Karpas-422 (cell line): ENCODE measurements around the gene PIK3C2B. TPM values are rescaled to one million over a fixed set of nuclear protein-coding genes. Genes with fewer than 3 reads are reported as not detected.

Experiments
- DNase-seq: peaks from one replicate; pipeline ENCODE4 v3.0.0-alpha.2; 2015
- H2AFZ ChIP-seq: fragments of 200-600 bp; sonication (generic); 2 replicates; pipeline ENCODE4 v1.6.1; 2014; ENCODE audit warnings: antibody characterized with exemption, low read length, mixed read lengths
- H3K27ac ChIP-seq: fragments of 200-600 bp; sonication (generic); 2 replicates; pipeline ENCODE4 v1.5.1; 2014; ENCODE audit warnings: mild to moderate bottlenecking, low read length, moderate library complexity
- H3K27me3 ChIP-seq: fragments of 200-600 bp; sonication (generic); 2 replicates; pipeline ENCODE4 v1.6.1; 2014; ENCODE audit warnings: low read length, mixed read lengths
- H3K36me3 ChIP-seq: fragments of 200-600 bp; sonication (generic); 2 replicates; pipeline ENCODE4 v1.6.1; 2014; ENCODE audit warnings: low read length, mixed read lengths; ENCODE audit not compliant: insufficient read depth
- H3K4me1 ChIP-seq: fragments of 200-600 bp; sonication (generic); 2 replicates; pipeline ENCODE4 v1.6.1; 2014; ENCODE audit warnings: mild to moderate bottlenecking, low read length, mixed read lengths
- H3K4me2 ChIP-seq: fragments of 200-600 bp; sonication (generic); 2 replicates; pipeline ENCODE4 v1.6.1; 2014; ENCODE audit warnings: low read length, low read depth, mild to moderate bottlenecking; ENCODE audit not compliant: poor library complexity, severe bottlenecking
- H3K4me3 ChIP-seq: fragments of 200-600 bp; sonication (generic); 2 replicates; pipeline ENCODE4 v1.5.1; 2014; ENCODE audit warnings: mild to moderate bottlenecking, antibody characterized with exemption, low read length, mixed read lengths
- H3K79me2 ChIP-seq: fragments of 200-600 bp; sonication (generic); 2 replicates; pipeline ENCODE4 v1.6.1; 2014; ENCODE audit warnings: mild to moderate bottlenecking, low read length, mixed read lengths
- H3K9ac ChIP-seq: fragments of 200-600 bp; sonication (generic); 2 replicates; pipeline ENCODE4 v1.6.0; 2014; ENCODE audit warnings: low read length
- H3K9me2 ChIP-seq: fragments of 200-600 bp; sonication (generic), shearing (Covaris generic); replicated peaks from 2 replicates; pipeline ENCODE4 v1.6.0; 2014; ENCODE audit warnings: mild to moderate bottlenecking, low read length, moderate library complexity; ENCODE audit not compliant: insufficient read depth
- H3K9me3 ChIP-seq: fragments of 300-700, 200-600 bp; sonication (generic); 2 replicates; pipeline ENCODE4 v1.6.1; 2014; ENCODE audit warnings: low read length, mixed read lengths
- H4K20me1 ChIP-seq: fragments of 200-600 bp; sonication (generic); 2 replicates; pipeline ENCODE4 v1.6.1; 2014; ENCODE audit warnings: mild to moderate bottlenecking, antibody characterized with exemption, low read length, low read depth; ENCODE audit not compliant: insufficient read depth
- total RNA-seq: library from RNA; depleted of rRNA; stranded (reverse); fragments of >200 nt; shearing (Covaris generic); gene quantifications from 2 replicates; pipeline ENCODE4 v1.2.3, GENCODE V29; 2014; ENCODE audit warnings: low replicate concordance

PIK3C2B gene
- total RNA-seq, 1 experiment from 2014 or later = 4.5 TPM

DNA sequence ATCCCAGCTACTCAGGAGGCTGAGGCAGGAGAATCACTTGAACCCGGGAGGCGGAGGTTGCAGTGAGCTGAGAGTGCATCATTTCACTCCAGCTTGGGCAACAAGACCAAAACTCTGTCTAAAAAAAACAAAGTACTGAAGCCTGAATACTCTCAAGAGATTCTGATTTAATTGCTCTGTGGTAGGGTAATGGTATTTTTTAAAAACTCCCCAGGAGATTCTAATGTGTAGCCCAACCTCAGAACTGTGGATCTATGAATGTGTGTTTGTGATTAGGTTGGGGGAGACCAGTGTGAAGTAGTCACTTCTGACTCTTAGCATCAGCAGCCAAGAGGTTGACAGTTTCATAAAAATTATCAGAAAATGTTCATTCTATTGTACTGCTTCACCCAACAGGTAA is 21.9 kb downstream of the PIK3C2B start:
- H4K20me1 ChIP-seq = peaks cover 7% of the 10 kb centered on the region; the same call in 1 of the 2 replicates
- no peaks in the 10 kb centered on the region for H3K27me3 ChIP-seq
- no peaks in the 10 kb centered on the region for H3K9me2 ChIP-seq
- no peaks in the 10 kb centered on the region for H3K36me3 ChIP-seq
- H3K9me3 ChIP-seq = no peaks in the 10 kb centered on the region
- H2AFZ ChIP-seq = no peak overlapping the region
- H3K4me1 ChIP-seq = no peaks in the 10 kb centered on the region; the same call in 1 of the 2 replicates
- H3K4me2 ChIP-seq = no peak overlapping the region
- H3K79me2 ChIP-seq = no peaks in the 10 kb centered on the region
- no peak for DNase-seq
- H3K9ac ChIP-seq = no peak overlapping the region
- no peak overlapping the region for H3K27ac ChIP-seq
- no peak overlapping the region for H3K4me3 ChIP-seq

DNA sequence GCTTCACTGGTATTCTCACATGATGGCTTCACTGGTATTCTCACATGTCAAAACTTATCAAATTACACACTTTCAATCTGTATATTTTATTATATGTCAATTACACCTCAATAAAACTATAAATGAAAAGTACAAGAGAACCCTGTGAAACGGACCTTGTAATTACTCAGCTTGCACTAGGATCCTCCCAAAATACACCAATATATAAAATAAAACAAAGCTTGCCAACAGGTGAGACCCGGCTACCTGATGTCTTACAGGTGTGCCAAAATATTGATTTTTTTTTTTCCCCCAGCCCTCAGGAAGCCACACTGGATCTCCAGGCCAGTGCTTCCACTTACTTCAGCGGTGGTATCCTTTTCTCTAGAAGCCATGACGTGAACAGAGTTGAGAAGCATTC is 22.9 kb downstream of the PIK3C2B start:
- no peak for DNase-seq
- H3K27ac ChIP-seq = no peak overlapping the region
- no peak overlapping the region for H3K4me2 ChIP-seq
- H3K36me3 ChIP-seq = no peaks in the 10 kb centered on the region
- H4K20me1 ChIP-seq = peaks cover 7% of the 10 kb centered on the region; the same call in 1 of the 2 replicates
- H3K4me1 ChIP-seq = peaks cover 3% of the 10 kb centered on the region
- H3K9me2 ChIP-seq = no peaks in the 10 kb centered on the region
- H3K4me3 ChIP-seq = no peak overlapping the region
- H3K79me2 ChIP-seq = no peaks in the 10 kb centered on the region
- no peak overlapping the region for H2AFZ ChIP-seq
- H3K9me3 ChIP-seq = no peaks in the 10 kb centered on the region
- no peak overlapping the region for H3K9ac ChIP-seq
- no peaks in the 10 kb centered on the region for H3K27me3 ChIP-seq

DNA sequence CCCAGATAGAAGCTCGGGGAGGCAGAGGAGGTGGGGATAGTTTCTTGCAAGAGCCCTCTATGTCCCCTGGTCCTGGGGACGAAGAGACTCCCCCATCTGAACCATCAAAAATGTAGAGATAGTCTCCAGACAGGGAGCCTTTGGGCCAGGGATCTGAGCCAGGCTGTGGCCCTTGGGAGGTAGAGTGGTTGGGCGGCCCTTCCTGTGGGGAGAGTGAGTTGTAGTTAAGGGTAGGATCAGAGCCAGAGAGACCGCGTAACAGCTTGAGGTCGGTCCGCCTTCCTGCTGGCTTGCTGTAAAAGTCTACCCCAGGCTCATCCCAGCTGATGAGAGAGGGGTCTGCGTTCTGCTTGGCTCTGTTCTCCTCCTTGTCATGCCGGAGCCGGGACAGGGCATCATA is 25.3 kb downstream of the PIK3C2B start:
- Histone ChIP-seq H3K4me2 (no peak overlapping the region), H2AFZ (no peak overlapping the region), H3K9me2 (no peaks in the 10 kb centered on the region), H3K9me3 (no peaks in the 10 kb centered on the region), H3K27ac (no peak overlapping the region), H3K79me2 (no peaks in the 10 kb centered on the region), H3K4me1 (peaks cover 19% of the 10 kb centered on the region), H3K27me3 (no peaks in the 10 kb centered on the region), H3K4me3 (no peak overlapping the region), H4K20me1 (0 out of 2 replicates have a peak, but pooled peaks cover 7% of the 10 kb centered on the region), H3K36me3 (no peaks in the 10 kb centered on the region), H3K9ac (no peak overlapping the region)
- no peak for DNase-seq

GRCh38 chr1:204468766-204469302 is 25.8 kb downstream of the PIK3C2B start:
- H4K20me1 ChIP-seq = 0 out of 2 replicates have a peak, but pooled peaks cover 7% of the 10 kb centered on the region
- DNase-seq = no peak
- no peaks in the 10 kb centered on the region for H3K9me3 ChIP-seq
- no peak overlapping the region for H2AFZ ChIP-seq
- no peaks in the 10 kb centered on the region for H3K36me3 ChIP-seq
- H3K27me3 ChIP-seq = no peaks in the 10 kb centered on the region
- H3K4me3 ChIP-seq = no peak overlapping the region
- no peak overlapping the region for H3K4me2 ChIP-seq
- H3K4me1 ChIP-seq = peaks cover 19% of the 10 kb centered on the region
- H3K9ac ChIP-seq = no peak overlapping the region
- no peak overlapping the region for H3K27ac ChIP-seq
- no peaks in the 10 kb centered on the region for H3K79me2 ChIP-seq
- H3K9me2 ChIP-seq = no peaks in the 10 kb centered on the region

DNA sequence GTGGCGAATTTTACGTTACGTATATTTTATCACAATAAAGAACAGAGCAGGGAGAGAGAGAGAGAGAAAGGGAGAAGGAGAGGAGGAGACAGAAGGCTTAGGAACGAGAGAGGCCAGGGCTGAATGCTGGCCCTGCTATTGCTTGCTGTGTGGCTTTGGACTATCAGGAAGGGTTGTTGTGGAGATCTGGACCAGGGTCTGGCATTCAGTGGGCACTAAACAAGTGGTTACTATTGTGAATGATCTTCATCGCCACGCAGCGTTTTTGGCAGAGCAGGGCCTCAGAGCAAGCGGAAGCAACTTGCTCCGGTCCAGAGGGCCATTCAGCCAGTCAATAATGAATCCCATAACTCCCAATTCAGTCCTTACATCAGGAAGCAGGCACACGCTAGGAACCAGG is 26.4 kb downstream of the PIK3C2B start:
- Histone ChIP-seq H3K36me3 (no peaks in the 10 kb centered on the region), H2AFZ (no peak overlapping the region), H3K9ac (no peak overlapping the region), H4K20me1 (0 out of 2 replicates have a peak, but pooled peaks cover 5% of the 10 kb centered on the region), H3K4me1 (peaks cover 19% of the 10 kb centered on the region), H3K4me3 (no peak overlapping the region), H3K9me2 (no peaks in the 10 kb centered on the region), H3K27me3 (no peaks in the 10 kb centered on the region), H3K27ac (no peak overlapping the region), H3K79me2 (no peaks in the 10 kb centered on the region), H3K9me3 (no peaks in the 10 kb centered on the region), H3K4me2 (no peak overlapping the region)
- no peak for DNase-seq

DNA sequence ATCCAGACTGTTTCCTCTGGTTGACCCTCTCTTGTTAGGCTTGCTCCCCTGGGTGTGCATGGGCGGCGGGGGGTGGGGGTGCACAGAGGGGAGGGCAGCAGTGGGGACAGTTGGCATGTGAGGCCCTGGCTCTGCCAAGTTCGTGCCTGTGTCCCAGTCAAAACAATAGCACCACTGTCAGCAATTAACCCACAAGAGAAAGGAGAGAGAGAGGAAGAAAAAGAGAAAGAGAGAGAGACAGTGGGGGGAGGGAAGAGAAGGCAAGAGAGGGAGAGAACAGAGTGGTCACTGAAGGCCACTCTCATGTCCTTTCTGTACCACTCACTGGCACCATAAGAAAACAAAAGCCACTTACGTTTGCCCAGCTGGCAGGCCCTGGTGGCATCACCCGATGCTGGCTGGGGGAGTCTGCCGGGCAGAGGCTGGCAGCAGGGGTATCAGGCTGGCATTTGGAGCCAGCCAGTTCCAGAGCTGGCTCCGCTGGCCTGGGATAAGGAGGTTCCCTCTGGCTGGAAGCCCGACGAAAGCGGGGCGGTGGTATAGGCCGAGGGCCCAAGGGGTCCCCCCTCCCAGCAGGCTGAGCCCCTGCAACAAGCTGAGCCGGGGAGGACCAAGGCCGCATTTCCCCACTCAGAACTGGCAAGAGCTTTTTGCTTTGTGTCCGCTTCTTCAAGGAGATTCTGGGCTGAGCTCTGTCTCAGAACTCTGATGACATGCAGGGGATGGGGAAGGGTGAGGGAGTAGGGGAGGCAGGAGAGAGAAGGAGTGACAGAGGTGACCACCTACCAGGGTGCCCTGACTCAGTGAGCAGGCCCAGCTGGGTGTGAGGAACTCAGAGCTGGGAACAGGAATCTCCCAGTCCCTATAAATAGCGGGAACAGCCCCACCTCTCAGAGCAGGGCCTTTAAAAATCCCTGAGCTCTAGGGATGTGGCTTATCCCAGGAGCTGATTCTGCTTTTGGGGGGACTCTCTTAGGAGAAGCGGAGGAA is 27.9 kb downstream of the PIK3C2B start:
- Histone ChIP-seq H3K4me2 (peak overlapping the region; percentile 52), H3K36me3 (no peaks in the 10 kb centered on the region), H2AFZ (no peak overlapping the region), H3K4me1 (peaks cover 26% of the 10 kb centered on the region), H4K20me1 (no peaks in the 10 kb centered on the region), H3K4me3 (no peak overlapping the region), H3K27ac (no peak overlapping the region), H3K9me2 (no peaks in the 10 kb centered on the region), H3K9me3 (no peaks in the 10 kb centered on the region), H3K79me2 (no peaks in the 10 kb centered on the region), H3K27me3 (no peaks in the 10 kb centered on the region), H3K9ac (no peak overlapping the region)
- no peak for DNase-seq

- Histone ChIP-seq H3K4me3 (no peak overlapping the region; the same call in 1 of the 2 replicates), H3K36me3 (no peaks in the 10 kb centered on the region), H4K20me1 (no peaks in the 10 kb centered on the region), H2AFZ (no peak overlapping the region), H3K9ac (peak overlapping the region; percentile 21), H3K27me3 (no peaks in the 10 kb centered on the region), H3K79me2 (no peaks in the 10 kb centered on the region), H3K4me1 (peaks cover 32% of the 10 kb centered on the region), H3K27ac (no peak overlapping the region), H3K4me2 (peak overlapping the region; percentile 52), H3K9me3 (no peaks in the 10 kb centered on the region), H3K9me2 (no peaks in the 10 kb centered on the region)
- peak; percentile 69 for DNase-seq
Measured at GRCh38 chr1:204465546-204466415, 28.8 kb downstream of the PIK3C2B start.
